HG03439 (cell line): ENCODE data around the gene MCM3.
A peak's percentile ranks its signal among the peaks of the same experiment; 100 is the strongest.

Source experiments
- ATAC-seq: cut with Tn5 transposase; IDR thresholded peaks from one replicate; pipeline ENCODE4 v1.9.1; 2021; ENCODE audit warnings: mild to moderate bottlenecking, moderate library complexity; ENCODE audit not compliant: unreplicated experiment

The MCM3 gene

DNA sequence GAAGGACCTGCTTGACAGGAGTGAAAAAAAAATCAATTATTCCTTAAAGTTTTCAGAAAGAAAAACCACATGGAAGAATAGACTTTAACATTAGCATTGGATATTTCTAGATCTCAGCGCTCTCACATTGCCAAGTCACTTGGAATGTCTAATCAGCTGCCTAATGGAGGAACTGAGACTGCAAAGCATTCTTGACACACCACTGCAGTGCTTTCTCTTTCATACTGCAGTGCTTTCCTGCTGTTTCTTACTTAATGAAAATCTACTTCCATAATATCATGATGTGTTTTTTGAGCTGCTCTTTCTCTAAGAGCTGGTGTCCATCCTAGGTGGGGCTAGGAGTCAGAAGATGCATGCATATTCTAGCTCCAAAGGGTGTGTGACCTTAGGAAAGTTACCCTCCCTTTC lies 20.4 kb upstream of the MCM3 start:
- ATAC-seq, result peak; percentile 55

- ATAC-seq, result no peak
Observed at GRCh38 chr6:52303178-52303577, 18.6 kb upstream of the MCM3 start.

DNA sequence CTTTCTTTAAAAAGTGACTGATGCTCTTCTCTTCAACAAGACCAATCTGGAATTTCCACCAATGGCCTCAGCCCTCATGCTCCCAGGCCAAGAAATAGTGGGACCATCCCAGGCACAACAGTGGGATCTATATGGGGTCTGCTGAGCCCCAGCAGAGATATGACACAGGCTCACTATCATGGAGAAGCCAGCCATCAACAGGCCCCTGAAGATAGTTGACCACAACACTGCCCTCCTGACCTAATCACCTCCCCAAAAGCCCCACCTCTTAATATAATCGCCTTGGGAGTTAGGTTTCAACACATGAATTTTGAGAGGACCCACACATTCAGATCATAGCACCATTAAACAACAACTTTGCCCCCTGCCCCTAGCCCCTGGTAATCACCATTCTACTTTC lies 16.8 kb upstream of the MCM3 start:
- no peak for ATAC-seq

DNA sequence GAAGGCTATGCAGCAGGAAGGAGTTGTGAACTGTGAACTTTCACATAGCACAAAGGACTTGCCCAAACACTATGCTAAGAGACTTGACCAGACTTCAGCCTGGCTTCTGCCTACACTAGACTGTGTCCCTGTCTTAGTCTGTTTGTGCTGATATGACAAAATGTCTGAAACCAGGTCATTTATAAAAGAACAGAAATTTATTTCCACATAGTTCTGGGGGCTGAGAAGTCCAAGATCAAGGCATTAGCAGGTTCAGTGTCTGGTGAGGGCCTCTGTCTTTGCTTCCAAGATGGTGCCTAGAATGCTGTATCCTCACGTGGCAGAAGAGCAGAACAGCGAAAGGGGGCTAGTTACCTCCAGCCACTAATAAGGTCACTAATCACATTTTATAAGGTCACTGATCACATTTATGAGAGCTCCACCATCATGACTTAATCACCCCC lies 16.0 kb upstream of the MCM3 start:
- ATAC-seq, result no peak

DNA sequence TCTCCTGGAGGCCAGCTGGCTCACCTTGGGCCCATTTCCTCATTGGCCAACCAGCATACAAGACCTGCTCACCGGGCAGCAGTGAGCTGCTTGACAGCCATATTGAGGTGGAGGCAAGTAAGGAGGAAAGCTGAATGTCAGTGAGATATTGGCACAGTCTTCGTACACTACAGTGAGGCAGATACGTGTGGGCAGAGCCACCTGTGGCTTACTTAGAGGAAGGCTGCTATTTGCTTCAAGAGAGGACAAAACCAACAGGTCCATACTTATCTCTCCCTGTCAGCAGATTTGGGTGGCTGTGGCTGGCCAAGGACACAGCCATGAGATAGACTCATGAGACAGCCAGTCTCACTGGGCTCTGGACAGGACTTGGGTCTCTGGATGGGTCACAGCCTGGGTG lies 15.1 kb upstream of the MCM3 start:
- no peak for ATAC-seq

DNA sequence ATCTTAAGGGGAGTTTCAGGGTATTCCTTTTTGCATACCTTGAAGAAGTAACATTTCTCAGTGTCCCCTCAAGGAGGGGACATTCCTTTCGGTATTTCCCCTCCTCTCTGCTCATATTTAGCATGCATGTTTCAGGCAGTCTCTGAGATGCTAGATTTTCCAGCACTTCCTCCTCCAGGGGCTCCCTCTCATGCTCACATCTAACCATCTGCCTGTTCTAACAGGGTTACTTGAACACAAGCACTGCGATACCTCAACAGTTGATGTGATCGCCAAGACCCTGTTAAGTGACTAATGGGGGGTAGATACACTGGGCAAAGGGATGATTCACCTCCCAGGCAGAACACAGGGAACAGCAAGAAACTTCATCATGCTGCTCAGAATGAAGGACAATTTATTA lies 12.9 kb upstream of the MCM3 start:
- peak; percentile 35 for ATAC-seq

DNA sequence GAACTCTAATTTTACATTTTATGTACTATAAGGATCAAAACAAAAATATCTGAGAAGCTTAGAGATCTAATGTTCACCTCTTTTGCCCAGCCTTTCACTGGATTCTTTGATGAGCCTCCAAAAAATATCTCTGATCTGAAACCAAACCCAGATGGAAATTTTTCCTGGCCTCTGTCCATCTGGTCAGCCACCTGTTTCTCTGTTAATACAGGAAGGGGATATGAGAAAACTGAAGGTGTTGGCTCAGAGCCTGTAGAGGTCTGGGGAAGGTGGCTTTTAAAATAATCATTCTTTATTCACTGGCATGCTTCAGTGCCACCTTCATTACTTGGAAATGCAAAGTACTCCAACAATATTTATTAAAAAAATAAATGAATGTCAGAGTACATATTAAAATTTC lies 8.5 kb upstream of the MCM3 start:
- ATAC-seq, result no peak

DNA sequence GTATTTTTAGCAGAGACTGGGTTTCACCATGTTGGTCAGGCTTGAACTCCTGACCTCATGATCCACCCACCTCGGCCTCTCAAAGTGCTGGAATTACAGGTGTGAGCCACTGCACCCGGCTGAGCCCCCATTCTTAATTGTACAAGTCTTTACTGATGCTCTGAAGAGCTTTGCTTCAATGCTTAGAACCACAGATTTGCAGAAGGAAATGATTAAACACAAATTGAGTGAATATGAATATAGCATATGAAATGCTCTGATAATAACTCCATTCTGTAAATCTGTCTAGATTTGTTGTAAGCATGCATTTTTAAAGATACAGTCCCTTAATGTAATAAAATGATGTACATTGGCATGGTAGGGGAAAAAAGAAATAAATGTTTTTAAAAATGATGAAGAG lies 4.3 kb upstream of the MCM3 start:
- no peak for ATAC-seq

DNA sequence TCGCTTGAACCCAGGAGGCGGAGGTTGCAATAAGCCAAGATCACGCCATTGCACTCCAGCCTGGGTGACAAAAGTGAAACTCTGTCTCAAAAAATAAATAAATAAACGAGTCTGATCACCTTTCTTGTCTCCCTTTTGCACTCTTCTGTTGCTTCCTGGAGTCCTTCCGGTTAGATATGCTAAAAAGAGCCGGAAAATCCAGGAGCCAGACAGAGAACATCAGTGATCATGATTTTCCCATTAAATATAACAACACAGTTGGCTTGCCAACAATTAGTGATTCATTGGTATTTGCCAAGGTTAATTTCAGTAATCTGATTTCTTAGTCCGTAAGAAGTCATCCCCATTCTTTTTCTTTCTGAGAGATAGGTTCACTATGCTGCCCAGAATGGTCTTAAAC lies 3.7 kb upstream of the MCM3 start:
- no peak for ATAC-seq

DNA sequence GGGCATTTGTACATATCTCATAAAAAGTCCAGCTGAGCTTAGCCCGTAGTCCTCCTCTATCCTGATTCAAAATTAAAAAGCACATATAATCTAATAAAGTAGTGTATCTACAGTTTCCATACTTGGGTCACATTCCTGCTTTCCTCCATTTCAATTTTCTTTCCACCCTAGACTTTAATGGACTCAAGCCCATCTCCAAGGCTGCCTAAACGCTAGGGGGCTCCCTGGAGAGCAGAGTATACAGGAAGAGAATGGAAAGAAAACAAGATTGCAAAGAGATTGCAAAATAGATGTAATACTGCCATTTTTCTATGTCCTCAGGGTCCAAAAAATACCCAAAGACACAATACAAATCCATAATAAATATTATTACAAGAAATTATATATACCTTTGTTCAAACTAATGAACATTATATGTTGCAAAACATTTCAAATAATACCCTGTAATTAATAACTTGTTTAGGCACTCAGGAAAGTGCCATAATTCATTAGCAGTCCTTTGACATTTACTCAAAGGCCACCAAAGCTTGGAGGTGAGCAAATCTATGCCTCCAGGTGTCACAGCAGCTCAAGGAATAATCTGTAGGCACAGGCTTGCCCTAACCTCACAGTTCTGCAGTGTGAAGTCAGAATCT lies 2.4 kb upstream of the MCM3 start:
- ATAC-seq, result no peak

DNA sequence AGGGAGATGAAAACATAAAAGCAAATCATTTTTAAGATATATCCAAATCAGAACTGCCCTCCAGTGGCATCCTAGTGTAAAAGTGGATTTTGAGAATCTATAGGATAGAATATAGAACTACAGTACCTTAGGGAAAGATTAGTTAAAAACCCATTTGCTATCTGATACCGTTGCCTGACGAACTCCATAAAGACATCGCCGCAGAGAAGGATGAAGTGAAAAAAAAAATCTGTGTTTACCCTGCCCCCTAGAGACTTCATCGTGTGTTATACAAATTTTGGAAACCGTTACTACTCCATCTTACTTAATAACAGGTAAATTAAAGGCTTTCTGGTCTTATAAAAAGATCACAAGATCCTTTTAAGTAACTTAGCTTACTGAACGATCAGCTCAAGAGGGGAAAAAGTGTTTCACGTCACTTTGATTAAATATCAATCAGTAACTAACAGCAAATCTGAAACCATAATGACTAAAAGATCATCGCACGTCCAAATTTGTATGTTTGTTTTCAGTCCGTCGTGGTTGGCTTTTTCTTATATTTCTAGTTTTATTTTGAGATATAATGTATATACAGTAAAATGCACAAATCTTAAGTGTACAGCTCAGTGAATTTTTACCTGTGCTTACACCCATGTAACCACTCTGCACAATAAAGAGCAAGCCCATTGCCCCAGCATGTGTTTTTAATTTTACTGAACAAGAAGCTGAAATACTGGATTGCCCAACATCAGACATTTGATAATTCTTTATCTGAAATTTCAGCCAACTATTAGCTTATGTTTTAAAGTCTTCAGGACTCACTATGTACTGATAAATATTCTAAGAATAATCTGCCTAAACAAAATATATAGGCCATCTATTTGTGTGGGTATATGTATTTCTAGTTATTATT lies 881 bp upstream of the MCM3 start:
- ATAC-seq, result no peak

DNA sequence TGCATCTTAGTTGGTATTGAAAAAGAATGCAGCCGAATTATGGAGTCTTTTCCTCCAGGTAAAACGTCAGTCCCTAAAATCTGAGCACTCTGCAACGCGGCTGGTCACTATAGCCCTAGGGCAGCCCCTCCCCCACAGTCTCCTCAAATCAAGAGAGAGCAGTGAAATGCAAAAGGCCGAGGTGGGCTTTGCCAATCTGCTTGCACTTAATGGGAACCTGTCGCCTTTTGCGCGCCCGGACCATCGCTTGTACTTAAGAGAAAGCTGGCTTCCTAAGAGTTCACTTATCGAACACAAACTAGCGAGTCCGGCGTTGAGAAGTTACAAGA lies 447 bp downstream of the MCM3 start:
- ATAC-seq, result peak; percentile 5

- no peak for ATAC-seq
Observed at GRCh38 chr6:52283111-52283510, 1.4 kb downstream of the MCM3 start.

- ATAC-seq, result no peak
Observed at GRCh38 chr6:52276130-52276529, 8.4 kb downstream of the MCM3 start.

GRCh38 chr6:52271852-52272460 lies 12.6 kb downstream of the MCM3 start:
- ATAC-seq, result no peak

- ATAC-seq, result no peak
Observed at GRCh38 chr6:52263709-52264540, 20.6 kb downstream of the MCM3 start.

- ATAC-seq, result no peak
Observed at GRCh38 chr6:52262620-52263344, 21.8 kb downstream of the MCM3 start.

- no peak for ATAC-seq
Observed at GRCh38 chr6:52261229-52261628, 23.3 kb downstream of the MCM3 start.

DNA sequence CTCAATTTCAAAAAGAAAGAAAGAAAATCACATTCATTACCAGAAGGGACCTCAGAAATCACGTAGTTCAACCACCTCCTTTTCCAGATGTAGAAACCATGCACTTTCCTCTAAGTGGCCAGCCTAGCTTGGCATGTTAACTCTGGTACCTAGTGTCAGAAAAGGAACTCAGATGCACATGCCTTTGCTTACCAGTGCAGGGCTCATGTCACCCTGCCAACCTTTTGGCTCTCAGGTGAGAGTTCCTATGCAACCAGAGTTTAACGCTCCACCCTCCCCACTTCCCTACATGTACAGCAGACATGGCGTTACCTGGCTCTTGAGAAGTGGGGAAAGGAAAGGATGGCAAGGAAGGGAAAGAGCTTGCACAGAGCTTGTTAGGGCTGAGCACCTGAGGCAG lies 23.9 kb downstream of the MCM3 start:
- no peak for ATAC-seq

GRCh38 chr6:52255434-52255833 lies 29.1 kb downstream of the MCM3 start:
- no peak for ATAC-seq
